Natural killer cell (primary cell): ENCODE measurements around the gene DPP7. TPM values are rescaled to one million over a fixed set of nuclear protein-coding genes. Genes with fewer than 3 reads are reported as not detected.
A peak's percentile ranks its signal among the peaks of the same experiment; 100 is the strongest.

Experiments used
- ATAC-seq, 3 donors: fragments of 150-1000 bp in 2 of 3; fragments of 200-7000 bp in 1 of 3; cut with Tn5 transposase; 1 replicate in 1 of 3; 2 replicates in 2 of 3; pipeline ENCODE4 v1.10.0; 2021; ENCODE audit warnings: mild to moderate bottlenecking in 2 of 3, moderate library complexity in 2 of 3
- DNase-seq, 2 donors: peaks; one replicate each; pipeline versions ENCODE4 v3.0.0 to v3.0.0-alpha.2; 2013 to 2021; ENCODE audit warnings: mixed read lengths in 1 of 2
- H3K27ac ChIP-seq: one replicate; pipeline ENCODE4 v1.5.1; 2013; ENCODE audit warnings: mild to moderate bottlenecking, low read length
- H3K27me3 ChIP-seq: one replicate; pipeline ENCODE4 v1.6.1; 2013; ENCODE audit warnings: low read length; ENCODE audit not compliant: control insufficient read depth, insufficient read depth
- H3K36me3 ChIP-seq: one replicate; pipeline ENCODE4 v1.6.1; 2013; ENCODE audit warnings: low read length; ENCODE audit not compliant: control insufficient read depth, insufficient read depth
- H3K4me1 ChIP-seq: one replicate; pipeline ENCODE4 v1.6.1; 2013; ENCODE audit warnings: low read length; ENCODE audit not compliant: control insufficient read depth, insufficient read depth
- H3K4me3 ChIP-seq: one replicate; pipeline ENCODE4 v1.5.1; 2013; ENCODE audit warnings: low read length
- H3K9me3 ChIP-seq: one replicate; pipeline ENCODE4 v1.6.1; 2013; ENCODE audit warnings: low read length; ENCODE audit not compliant: control insufficient read depth, insufficient read depth
- H3K27ac Mint-ChIP-seq, 2 donors: one replicate each; pipeline ENCODE4 v1.8.0; 2022; ENCODE audit warnings: mild to moderate bottlenecking in 2 of 2, mixed read lengths in 2 of 2, moderate library complexity in 1 of 2
- H3K27me3 Mint-ChIP-seq, 2 donors: one replicate each; pipeline ENCODE4 v1.8.0; 2022; ENCODE audit warnings: low read depth in 2 of 2, mixed read lengths in 2 of 2
- H3K36me3 Mint-ChIP-seq: one replicate; pipeline ENCODE4 v1.8.0; 2022; ENCODE audit warnings: mixed read lengths
- H3K4me1 Mint-ChIP-seq, 2 donors: one replicate each; pipeline ENCODE4 v1.8.0; 2022; ENCODE audit warnings: mixed read lengths in 2 of 2
- H3K4me3 Mint-ChIP-seq: one replicate; pipeline ENCODE4 v1.8.0; 2022; ENCODE audit warnings: mild to moderate bottlenecking, moderate library complexity, mixed read lengths
- H3K9me3 Mint-ChIP-seq, 2 donors: one replicate each; pipeline ENCODE4 v1.8.0; 2022; ENCODE audit warnings: mixed read lengths in 2 of 2
- WGBS: methylation state at CpG from one replicate; pipeline ENCODE4 v1.1.7; 2013; ENCODE audit warnings: missing lambda C conversion rate; ENCODE audit not compliant: insufficient coverage; 5-methylcytosine and 5-hydroxymethylcytosine counted together
- intact Hi-C: fragments of 100-400 bp; cut with micrococcal nuclease; formaldehyde crosslinking; loops from one replicate; pipeline ENCODE4 v1.14.2; 2022
- total RNA-seq, 4 donors: library from RNA; stranded (reverse); fragments of 120-200 nt in 1 of 4; gene quantifications; one replicate each; pipeline versions ENCODE4 v1.2.3 to v1.2.4, GENCODE V29; 2013 to 2022
- TF ChIP-seq, protein P1 (sequence below): fragments of 200-600 bp; IDR thresholded peaks from one replicate; pipeline ENCODE4 v1.8.0; 2022; ENCODE audit warnings: antibody characterized with exemption

The DPP7 gene
- total RNA-seq, 3 donors from 2014 or later (not counting 1 experiment from before 2014, with no cell fraction given) = 233 to 264 (median 251) TPM

DNA sequence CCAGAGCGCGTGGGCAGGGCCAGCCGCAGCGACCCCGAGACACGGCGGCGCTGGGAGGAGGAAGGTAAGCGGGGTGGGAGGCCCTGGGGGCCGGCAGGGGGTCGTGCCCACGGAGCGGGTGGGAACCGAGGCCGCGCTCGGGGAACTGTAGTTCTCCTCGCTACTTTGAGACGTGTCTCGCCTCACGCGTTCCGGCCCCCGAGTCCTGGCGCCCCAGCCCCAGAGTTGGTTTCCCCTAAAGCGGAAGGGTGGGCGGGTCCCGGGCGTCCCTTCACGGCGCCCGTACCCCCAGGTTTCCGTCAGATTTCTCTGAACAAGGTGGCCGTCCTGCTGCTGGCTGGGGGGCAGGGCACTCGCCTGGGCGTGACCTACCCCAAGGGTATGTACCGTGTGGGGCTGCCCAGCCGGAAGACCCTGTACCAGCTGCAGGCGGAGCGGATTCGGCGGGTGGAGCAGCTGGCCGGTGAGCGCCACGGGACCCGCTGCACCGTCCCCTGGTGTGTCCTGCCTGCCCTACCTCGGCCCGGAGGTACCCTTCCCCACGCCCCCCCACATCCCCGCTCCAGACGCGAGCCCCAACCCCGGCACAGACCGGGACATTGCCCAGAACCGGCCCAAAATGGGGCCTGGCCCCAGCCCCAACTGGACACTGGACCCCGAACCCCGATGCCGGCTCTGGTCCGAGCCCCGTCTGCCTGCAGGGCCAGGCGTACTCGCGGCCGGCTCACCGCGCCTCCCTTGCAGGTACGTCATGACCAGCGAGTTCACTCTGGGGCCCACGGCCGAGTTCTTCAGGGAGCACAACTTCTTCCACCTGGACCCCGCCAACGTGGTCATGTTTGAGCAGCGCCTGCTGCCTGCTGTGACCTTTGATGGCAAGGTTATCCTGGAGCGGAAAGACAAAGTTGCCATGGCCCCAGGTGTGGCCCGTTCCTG is 36.5 kb downstream of the DPP7 start:
- ATAC-seq (peak; percentile 40 to 52 (median 43)), DNase-seq (peak in 1 of 2 donors; percentile 59)
- Mint-ChIP-seq H3K4me3 (peak overlapping the region; percentile 77), H3K9me3 (no peaks in the 10 kb centered on the region), H3K4me1 (peaks cover 0 to 9% of the 10 kb centered on the region in 2 donors), H3K27me3 (no peaks in the 10 kb centered on the region), H3K36me3 (no peaks in the 10 kb centered on the region), H3K27ac (no peak overlapping the region)
- TF ChIP-seq, protein P1, sequence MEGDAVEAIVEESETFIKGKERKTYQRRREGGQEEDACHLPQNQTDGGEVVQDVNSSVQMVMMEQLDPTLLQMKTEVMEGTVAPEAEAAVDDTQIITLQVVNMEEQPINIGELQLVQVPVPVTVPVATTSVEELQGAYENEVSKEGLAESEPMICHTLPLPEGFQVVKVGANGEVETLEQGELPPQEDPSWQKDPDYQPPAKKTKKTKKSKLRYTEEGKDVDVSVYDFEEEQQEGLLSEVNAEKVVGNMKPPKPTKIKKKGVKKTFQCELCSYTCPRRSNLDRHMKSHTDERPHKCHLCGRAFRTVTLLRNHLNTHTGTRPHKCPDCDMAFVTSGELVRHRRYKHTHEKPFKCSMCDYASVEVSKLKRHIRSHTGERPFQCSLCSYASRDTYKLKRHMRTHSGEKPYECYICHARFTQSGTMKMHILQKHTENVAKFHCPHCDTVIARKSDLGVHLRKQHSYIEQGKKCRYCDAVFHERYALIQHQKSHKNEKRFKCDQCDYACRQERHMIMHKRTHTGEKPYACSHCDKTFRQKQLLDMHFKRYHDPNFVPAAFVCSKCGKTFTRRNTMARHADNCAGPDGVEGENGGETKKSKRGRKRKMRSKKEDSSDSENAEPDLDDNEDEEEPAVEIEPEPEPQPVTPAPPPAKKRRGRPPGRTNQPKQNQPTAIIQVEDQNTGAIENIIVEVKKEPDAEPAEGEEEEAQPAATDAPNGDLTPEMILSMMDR = no peak
- Histone ChIP-seq H3K9me3 (no peaks in the 10 kb centered on the region), H3K36me3 (peaks cover 2% of the 10 kb centered on the region), H3K27me3 (no peaks in the 10 kb centered on the region), H3K27ac (no peak overlapping the region), H3K4me3 (peak overlapping the region; percentile 44), H3K4me1 (peaks cover 19% of the 10 kb centered on the region)
- intact Hi-C loops = no loop called here
- 22% methylated on average over 76 of the region's 76 CpGs for WGBS

DNA sequence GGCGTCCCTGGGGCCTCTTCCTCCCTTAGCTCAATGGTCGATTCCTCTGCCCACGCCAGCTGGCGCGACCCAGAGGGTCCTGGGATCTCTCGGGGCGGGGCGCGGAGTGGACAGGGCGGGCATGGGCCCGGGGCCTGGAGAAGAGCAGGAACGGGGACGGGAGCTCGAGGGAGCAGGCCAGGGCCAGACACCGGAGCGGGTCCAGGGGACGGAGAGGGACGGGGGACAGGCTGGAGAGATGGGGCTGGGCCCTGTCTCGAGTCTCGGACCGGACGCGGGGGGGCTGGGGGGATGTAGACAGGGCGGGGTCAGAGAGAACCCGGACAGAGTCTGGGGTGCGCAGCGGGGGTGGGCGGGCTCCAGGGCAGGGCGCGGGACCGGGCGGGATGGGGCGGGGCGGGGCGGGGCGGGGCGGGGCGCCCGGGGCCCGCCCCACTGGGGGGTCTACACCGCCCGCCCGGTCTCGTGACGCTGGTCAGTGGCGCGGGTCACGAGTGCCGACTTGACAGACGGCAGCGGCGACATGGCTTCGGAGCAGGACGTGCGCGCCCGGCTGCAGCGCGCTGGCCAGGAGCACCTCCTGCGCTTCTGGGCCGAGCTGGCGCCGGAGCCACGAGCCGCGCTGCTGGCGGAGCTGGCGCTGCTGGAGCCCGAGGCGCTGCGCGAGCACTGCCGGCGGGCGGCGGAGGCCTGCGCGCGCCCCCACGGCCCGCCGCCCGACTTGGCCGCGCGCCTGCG is 37.4 kb downstream of the DPP7 start, which contains the start of gene UAP1L1:
Gene UAP1L1, plus strand, starts transcription at position 508 of the 738 bp plus-strand sequence. Its CDS starts 16 bp downstream, at position 524.
- Histone ChIP-seq H3K27ac (no peak within 1 kb of the TSS), H3K27me3 (no peaks in the 10 kb centered on the region), H3K36me3 (peaks cover 2% of the 10 kb centered on the region), H3K4me1 (peaks cover 19% of the 10 kb centered on the region), H3K4me3 (peak within 1 kb of the TSS; percentile 44), H3K9me3 (no peaks in the 10 kb centered on the region)
- no peaks in the 10 kb centered on the region for H3K36me3 Mint-ChIP-seq
- H3K4me1 Mint-ChIP-seq = peaks cover 0 to 9% of the 10 kb centered on the region in 2 donors
- intact Hi-C loops = no loop called here
- TF ChIP-seq, protein P1 = no peak
- H3K27ac Mint-ChIP-seq = no peak within 1 kb of the TSS
- no peaks in the 10 kb centered on the region for H3K9me3 Mint-ChIP-seq
- ATAC-seq (peak; percentile 77 to 79 (median 78)), DNase-seq (peak; percentile 47 to 77)
- peak within 1 kb of the TSS; percentile 77 for H3K4me3 Mint-ChIP-seq
- WGBS = 2% methylated on average over 86 of the region's 87 CpGs
- H3K27me3 Mint-ChIP-seq = no peaks in the 10 kb centered on the region

DNA sequence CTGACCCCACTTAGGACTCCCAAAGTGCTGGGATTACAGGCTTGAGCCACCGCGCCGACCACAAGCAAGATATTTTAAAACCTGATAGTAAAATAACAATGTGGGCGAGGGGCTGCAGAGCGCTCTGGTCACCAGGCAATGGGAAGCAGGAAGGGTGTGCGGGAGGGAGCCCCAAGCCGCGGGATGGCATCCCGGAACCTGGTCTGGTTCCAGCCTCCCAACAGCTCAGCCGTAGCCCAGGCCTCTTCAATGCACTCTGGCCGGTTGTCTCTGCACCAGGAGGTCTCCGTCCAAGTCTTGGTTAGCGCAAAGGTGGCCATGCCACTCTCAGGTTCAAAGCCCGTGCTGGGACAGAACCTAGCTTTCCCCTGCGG is 37.9 kb downstream of the DPP7 start:
- peak overlapping the region; percentile 73 for H3K4me3 Mint-ChIP-seq
- no peak overlapping the region for H3K27ac Mint-ChIP-seq
- H3K4me1 Mint-ChIP-seq = peaks cover 0 to 9% of the 10 kb centered on the region in 2 donors
- H3K36me3 ChIP-seq = peaks cover 2% of the 10 kb centered on the region
- DNase-seq = no peak
- peaks cover 19% of the 10 kb centered on the region for H3K4me1 ChIP-seq
- H3K36me3 Mint-ChIP-seq = no peaks in the 10 kb centered on the region
- H3K9me3 Mint-ChIP-seq = no peaks in the 10 kb centered on the region
- no peak for ATAC-seq
- no peaks in the 10 kb centered on the region for H3K27me3 ChIP-seq
- H3K4me3 ChIP-seq = peak overlapping the region; percentile 15
- WGBS = 78% methylated on average over 15 of the region's 15 CpGs
- no peaks in the 10 kb centered on the region for H3K9me3 ChIP-seq
- no peak overlapping the region for H3K27ac ChIP-seq
- TF ChIP-seq, protein P1 = no peak
- no peaks in the 10 kb centered on the region for H3K27me3 Mint-ChIP-seq
- intact Hi-C loops = no loop called here
